Measurements from ENCODE around the gene OPTC. TPM values are rescaled to one million over a fixed set of nuclear protein-coding genes. Genes with fewer than 3 reads are reported as not detected.

The OPTC gene
- polyA plus RNA-seq, 1 experiment: not detected

GRCh38 chr1:203549309-203549708 is 55.4 kb downstream of the OPTC start:
- POLR2A ChIA-PET: interaction anchor here (0.6 kb wide), 1 partner anchor 80 kb away, joined by 3 read pairs; no protein-coding TSS in a partner anchor

GRCh38 chr1:203550846-203551245 is 56.9 kb downstream of the OPTC start:
- H3K4me3 ChIP-seq (ENCODE audit: low read depth, low read length): no peak overlapping the region
- ChIA-PET CTCF (no interaction called here), POLR2A (no interaction called here)
- no peak for DNase-seq (ENCODE audit: low read depth, low spot score)
- no peaks in the 10 kb centered on the region for H3K27me3 ChIP-seq (ENCODE audit: control insufficient read depth, insufficient read depth, low read length)
- H3K9me3 ChIP-seq (ENCODE audit: control insufficient read depth, insufficient read depth, low read length): no peaks in the 10 kb centered on the region; the same call in 1 of the 2 replicates
- TF ChIP-seq CTCF (IDR thresholded peaks at IDR 0.05; ENCODE audit: low read depth, low read length): no peak
- no peak overlapping the region for H3K27ac ChIP-seq (ENCODE audit: low read depth, low read length)

More at GRCh38 chr1:203549309-203549708, 55.4 kb downstream of the OPTC start:
- Histone ChIP-seq H3K27me3 (ENCODE audit: control insufficient read depth, insufficient read depth, low read length) (no peaks in the 10 kb centered on the region), H3K27ac (ENCODE audit: low read depth, low read length) (no peak overlapping the region), H3K9me3 (ENCODE audit: control insufficient read depth, insufficient read depth, low read length) (no peaks in the 10 kb centered on the region), H3K4me3 (ENCODE audit: low read depth, low read length) (no peak overlapping the region)
- CTCF ChIA-PET: interaction anchor here (0.5 to 1.3 kb wide), 3 partner anchors 41 to 207 kb away, joined by 3 to 6 read pairs (median 3); no protein-coding TSS in a partner anchor
- DNase-seq (ENCODE audit: low read depth, low spot score): no peak
- no peak for TF ChIP-seq CTCF (IDR thresholded peaks at IDR 0.05; ENCODE audit: low read depth, low read length)

- no peaks in the 10 kb centered on the region for H3K27me3 ChIP-seq (ENCODE audit: control insufficient read depth, insufficient read depth, low read length)
- no peaks in the 10 kb centered on the region; the same call in 1 of the 2 replicates for H3K9me3 ChIP-seq (ENCODE audit: control insufficient read depth, insufficient read depth, low read length)
- POLR2A ChIA-PET: no interaction called here
- no peak for TF ChIP-seq CTCF (IDR thresholded peaks at IDR 0.05; ENCODE audit: low read depth, low read length)
- no peak for DNase-seq (ENCODE audit: low read depth, low spot score)
- H3K27ac ChIP-seq (ENCODE audit: low read depth, low read length): no peak overlapping the region
- no peak overlapping the region for H3K4me3 ChIP-seq (ENCODE audit: low read depth, low read length)
- CTCF ChIA-PET: interaction anchor here (0.6 kb wide), 1 partner anchor 84 kb away, joined by 4 read pairs; no protein-coding TSS in a partner anchor
Measured at GRCh38 chr1:203551550-203551949, 57.6 kb downstream of the OPTC start.

GRCh38 chr1:203553496-203553895 is 59.5 kb downstream of the OPTC start:
- no peak for DNase-seq (ENCODE audit: low read depth, low spot score)
- Histone ChIP-seq H3K27ac (ENCODE audit: low read depth, low read length) (no peak overlapping the region), H3K4me3 (ENCODE audit: low read depth, low read length) (no peak overlapping the region), H3K9me3 (ENCODE audit: control insufficient read depth, insufficient read depth, low read length) (no peaks in the 10 kb centered on the region; the same call in 1 of the 2 replicates), H3K27me3 (ENCODE audit: control insufficient read depth, insufficient read depth, low read length) (no peaks in the 10 kb centered on the region)
- TF ChIP-seq CTCF (IDR thresholded peaks at IDR 0.05; ENCODE audit: low read depth, low read length): no peak
- ChIA-PET CTCF (no interaction called here), POLR2A (no interaction called here)

DNA sequence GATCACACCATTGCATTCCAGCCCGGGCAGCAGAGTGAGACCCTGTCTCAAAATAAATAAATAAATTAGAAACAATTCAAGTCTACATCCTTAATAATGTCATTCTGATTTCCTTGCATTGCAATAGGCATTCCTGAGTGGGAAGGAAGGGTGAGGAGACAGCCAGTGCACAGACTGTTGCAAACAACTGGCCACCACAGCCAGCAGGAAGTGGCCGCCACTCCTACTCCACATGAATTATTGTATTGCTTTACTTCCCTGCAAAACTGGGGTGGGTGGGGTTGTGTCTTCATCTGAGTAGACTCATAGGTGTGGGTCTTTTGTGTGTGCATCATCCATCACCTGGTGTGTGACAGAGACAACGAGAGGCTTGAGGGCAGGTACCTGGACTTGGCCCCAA is 60.1 kb downstream of the OPTC start:
- Histone ChIP-seq H3K4me3 (ENCODE audit: low read depth, low read length) (no peak overlapping the region), H3K27ac (ENCODE audit: low read depth, low read length) (no peak overlapping the region), H3K27me3 (ENCODE audit: control insufficient read depth, insufficient read depth, low read length) (no peaks in the 10 kb centered on the region), H3K9me3 (ENCODE audit: control insufficient read depth, insufficient read depth, low read length) (no peaks in the 10 kb centered on the region; the same call in 1 of the 2 replicates)
- ChIA-PET CTCF (no interaction called here), POLR2A (no interaction called here)
- TF ChIP-seq CTCF (IDR thresholded peaks at IDR 0.05; ENCODE audit: low read depth, low read length): no peak
- DNase-seq (ENCODE audit: low read depth, low spot score): no peak

Measured in AG04450 (cell line).